PFSK-1 (cell line): ENCODE measurements around the gene AUH.

Source experiments
- FOXP2 ChIP-seq: optimal IDR thresholded peaks from 2 replicates; pipeline ENCODE3; 2011; ENCODE audit warnings: borderline replicate concordance, control low read depth, inconsistent platforms; ENCODE audit not compliant: insufficient read depth; ENCODE audit errors: extremely low read length, extremely low read depth
- POLR2AphosphoS5 ChIP-seq: IDR thresholded peaks from 2 replicates; pipeline ENCODE4 v1.6.1; 2012; ENCODE audit warnings: low read depth, mild to moderate bottlenecking, control low read depth, low read length, moderate library complexity
- SIN3A ChIP-seq: IDR thresholded peaks from 2 replicates; pipeline ENCODE4 v1.6.1; 2012; ENCODE audit warnings: mild to moderate bottlenecking, low read length, moderate library complexity, borderline replicate concordance; ENCODE audit not compliant: insufficient read depth

DNA sequence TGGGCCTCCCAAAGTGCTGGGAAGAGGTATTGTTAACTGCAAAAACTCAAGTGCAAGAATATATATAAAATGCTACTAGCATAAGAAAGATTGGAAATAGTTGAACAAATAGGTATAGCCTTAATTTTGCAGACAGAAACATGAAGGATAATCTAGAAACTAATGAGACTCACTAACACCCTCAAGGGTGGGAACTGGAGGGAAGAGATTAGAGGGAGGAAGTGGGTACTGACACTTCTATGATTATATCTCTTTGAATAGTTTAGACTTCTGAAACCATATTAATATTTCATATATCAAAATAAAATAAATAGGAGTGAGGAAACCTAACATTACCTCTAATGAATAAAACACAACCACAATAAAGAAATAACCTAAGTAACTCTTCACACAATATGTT lies 23.0 kb downstream of the AUH start:
- TF ChIP-seq FOXP2 (no peak), POLR2AphosphoS5 (no peak), SIN3A (no peak)
